Measurements from ENCODE around the gene CARMIL1.
A peak's percentile ranks its signal among the peaks of the same experiment; 100 is the strongest.

Gene CARMIL1

DNA sequence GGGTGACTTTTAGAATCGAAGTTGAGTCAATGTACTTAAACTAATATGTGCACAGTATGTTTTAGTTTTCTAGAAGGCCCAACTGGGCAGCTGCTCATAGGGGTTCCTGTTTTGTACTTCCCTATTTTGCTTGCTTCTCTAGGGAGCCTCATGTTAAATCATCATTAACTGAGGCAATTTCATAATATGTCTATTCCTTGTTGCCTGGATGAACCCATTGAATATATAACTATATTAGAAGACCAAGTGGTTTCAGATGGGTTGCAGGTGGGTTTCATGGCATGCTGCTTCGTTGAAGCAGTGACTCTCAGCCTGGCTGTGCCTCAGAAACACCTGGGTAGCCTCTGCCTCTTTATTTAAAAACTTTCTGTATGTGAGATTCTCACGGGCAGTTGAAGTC, 22.2 kb downstream of the CARMIL1 start:
- H4K20me1 ChIP-seq (ENCODE audit: insufficient read depth, low read length): no peaks in the 10 kb centered on the region
- no peaks in the 10 kb centered on the region for H3K36me3 ChIP-seq (replicated peaks; ENCODE audit: low read depth, low read length)
- TF ChIP-seq, protein P1, sequence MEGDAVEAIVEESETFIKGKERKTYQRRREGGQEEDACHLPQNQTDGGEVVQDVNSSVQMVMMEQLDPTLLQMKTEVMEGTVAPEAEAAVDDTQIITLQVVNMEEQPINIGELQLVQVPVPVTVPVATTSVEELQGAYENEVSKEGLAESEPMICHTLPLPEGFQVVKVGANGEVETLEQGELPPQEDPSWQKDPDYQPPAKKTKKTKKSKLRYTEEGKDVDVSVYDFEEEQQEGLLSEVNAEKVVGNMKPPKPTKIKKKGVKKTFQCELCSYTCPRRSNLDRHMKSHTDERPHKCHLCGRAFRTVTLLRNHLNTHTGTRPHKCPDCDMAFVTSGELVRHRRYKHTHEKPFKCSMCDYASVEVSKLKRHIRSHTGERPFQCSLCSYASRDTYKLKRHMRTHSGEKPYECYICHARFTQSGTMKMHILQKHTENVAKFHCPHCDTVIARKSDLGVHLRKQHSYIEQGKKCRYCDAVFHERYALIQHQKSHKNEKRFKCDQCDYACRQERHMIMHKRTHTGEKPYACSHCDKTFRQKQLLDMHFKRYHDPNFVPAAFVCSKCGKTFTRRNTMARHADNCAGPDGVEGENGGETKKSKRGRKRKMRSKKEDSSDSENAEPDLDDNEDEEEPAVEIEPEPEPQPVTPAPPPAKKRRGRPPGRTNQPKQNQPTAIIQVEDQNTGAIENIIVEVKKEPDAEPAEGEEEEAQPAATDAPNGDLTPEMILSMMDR (IDR thresholded peaks at IDR 0.05; ENCODE audit: low read depth, low read length): no peak
- TF ChIP-seq EZH2phosphoT487 (IDR thresholded peaks at IDR 0.05; ENCODE audit: low read depth): no peak
- H2AFZ ChIP-seq (ENCODE audit: low read depth, low read length): no peak overlapping the region
- 0 out of 2 replicates have a peak overlapping the region, but pooled peaks have one; percentile 8 for H3K27ac ChIP-seq (ENCODE audit: low read length)
- H3K9ac ChIP-seq (ENCODE audit: low read length): no peak overlapping the region
- peak overlapping the region; percentile 45 for H3K4me2 ChIP-seq (ENCODE audit: low read length)
- H3K4me3 ChIP-seq (ENCODE audit: low read length): no peak overlapping the region; the same call in 1 of the 2 replicates
- no peaks in the 10 kb centered on the region for H3K79me2 ChIP-seq (ENCODE audit: low read length)
- peaks cover 5% of the 10 kb centered on the region; the same call in 1 of the 2 replicates for H3K27me3 ChIP-seq (ENCODE audit: low read depth, low read length)
- no peaks in the 10 kb centered on the region for H3K9me3 ChIP-seq (ENCODE audit: insufficient read depth, low read length)
- peaks cover 21% of the 10 kb centered on the region for H3K4me1 ChIP-seq (ENCODE audit: low read length)

DNA sequence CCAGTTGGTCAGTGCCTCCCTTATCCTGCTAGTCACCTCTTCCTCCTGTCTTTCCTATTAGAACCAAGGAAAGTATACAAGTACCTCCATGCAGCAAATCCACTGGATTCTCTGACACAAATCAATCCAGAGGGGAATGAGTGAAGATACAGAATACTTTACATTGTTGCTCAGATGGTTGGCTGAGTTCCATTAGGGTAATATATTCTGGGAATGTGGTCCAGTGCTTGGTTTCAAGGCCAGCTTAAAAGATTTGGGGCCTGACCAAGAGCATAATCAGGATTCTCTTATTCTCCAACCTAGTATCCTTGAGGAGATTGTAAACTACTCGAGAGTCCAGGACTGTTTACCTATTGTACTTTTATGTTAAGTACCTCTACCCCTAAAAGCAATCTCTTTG, 23.0 kb downstream of the CARMIL1 start:
- peaks cover 5% of the 10 kb centered on the region; the same call in 1 of the 2 replicates for H3K27me3 ChIP-seq (ENCODE audit: low read depth, low read length)
- H3K4me1 ChIP-seq (ENCODE audit: low read length): peaks cover 21% of the 10 kb centered on the region
- no peaks in the 10 kb centered on the region for H4K20me1 ChIP-seq (ENCODE audit: insufficient read depth, low read length)
- no peaks in the 10 kb centered on the region for H3K36me3 ChIP-seq (replicated peaks; ENCODE audit: low read depth, low read length)
- H3K4me3 ChIP-seq (ENCODE audit: low read length): no peak overlapping the region
- H3K9me3 ChIP-seq (ENCODE audit: insufficient read depth, low read length): no peaks in the 10 kb centered on the region
- no peaks in the 10 kb centered on the region for H3K79me2 ChIP-seq (ENCODE audit: low read length)
- no peak overlapping the region for H3K9ac ChIP-seq (ENCODE audit: low read length)
- no peak overlapping the region for H3K27ac ChIP-seq (ENCODE audit: low read length)
- TF ChIP-seq EZH2phosphoT487 (IDR thresholded peaks at IDR 0.05; ENCODE audit: low read depth): no peak
- TF ChIP-seq, protein P1 (IDR thresholded peaks at IDR 0.05; ENCODE audit: low read depth, low read length): no peak
- no peak overlapping the region for H3K4me2 ChIP-seq (ENCODE audit: low read length)
- H2AFZ ChIP-seq (ENCODE audit: low read depth, low read length): no peak overlapping the region

DNA sequence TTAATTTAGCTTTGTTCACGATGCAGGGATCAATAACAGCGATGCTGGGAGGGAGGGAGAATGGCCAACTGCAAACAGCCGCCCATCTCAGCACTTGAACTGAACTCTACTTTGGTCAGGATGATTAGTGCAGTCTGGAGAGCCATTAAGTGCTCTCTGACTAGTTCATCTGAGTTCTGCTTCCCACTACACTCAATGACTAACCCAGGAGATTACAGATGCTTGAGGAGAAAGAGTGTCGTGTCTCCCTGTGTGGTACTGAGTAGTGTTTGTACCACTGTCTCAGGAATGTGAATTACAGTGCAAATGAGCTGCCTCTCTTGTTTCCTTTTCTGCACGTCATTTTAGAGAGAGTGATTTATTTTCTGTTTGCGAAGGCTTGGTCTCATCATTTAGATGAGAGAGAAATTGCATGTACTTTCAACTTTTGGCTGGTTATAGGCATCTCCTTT, 23.5 kb downstream of the CARMIL1 start:
- H3K4me2 ChIP-seq (ENCODE audit: low read length): no peak overlapping the region
- TF ChIP-seq, protein P1 (IDR thresholded peaks at IDR 0.05; ENCODE audit: low read depth, low read length): no peak
- TF ChIP-seq EZH2phosphoT487 (IDR thresholded peaks at IDR 0.05; ENCODE audit: low read depth): no peak
- H3K9ac ChIP-seq (ENCODE audit: low read length): no peak overlapping the region
- no peak overlapping the region for H3K4me3 ChIP-seq (ENCODE audit: low read length)
- H2AFZ ChIP-seq (ENCODE audit: low read depth, low read length): no peak overlapping the region
- H3K27ac ChIP-seq (ENCODE audit: low read length): no peak overlapping the region
- H3K9me3 ChIP-seq (ENCODE audit: insufficient read depth, low read length): no peaks in the 10 kb centered on the region
- peaks cover 21% of the 10 kb centered on the region for H3K4me1 ChIP-seq (ENCODE audit: low read length)
- no peaks in the 10 kb centered on the region for H4K20me1 ChIP-seq (ENCODE audit: insufficient read depth, low read length)
- no peaks in the 10 kb centered on the region for H3K36me3 ChIP-seq (replicated peaks; ENCODE audit: low read depth, low read length)
- 0 out of 2 replicates have a peak, but pooled peaks cover under 1% of the 10 kb centered on the region for H3K27me3 ChIP-seq (ENCODE audit: low read depth, low read length)
- H3K79me2 ChIP-seq (ENCODE audit: low read length): no peaks in the 10 kb centered on the region

DNA sequence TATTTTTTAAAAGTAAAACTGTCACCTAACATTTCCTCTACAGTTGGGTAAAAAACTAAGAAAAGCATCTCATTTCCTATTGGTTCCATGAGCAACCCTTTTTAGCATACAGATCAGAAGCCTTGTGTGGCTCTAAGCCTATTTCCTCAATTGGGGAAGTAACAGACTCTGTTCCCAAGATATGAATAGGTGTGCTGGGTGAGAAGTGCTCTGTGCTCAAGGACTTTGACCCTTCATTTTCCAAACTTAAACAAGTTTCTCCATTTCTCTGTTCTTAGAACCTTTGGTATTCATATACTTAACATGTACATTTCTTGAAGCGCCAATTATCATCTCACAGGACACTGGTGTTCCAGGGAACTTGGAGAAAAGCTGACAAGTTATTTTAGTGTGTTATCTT, 24.1 kb downstream of the CARMIL1 start:
- no peaks in the 10 kb centered on the region for H4K20me1 ChIP-seq (ENCODE audit: insufficient read depth, low read length)
- no peak overlapping the region for H3K27ac ChIP-seq (ENCODE audit: low read length)
- H3K9me3 ChIP-seq (ENCODE audit: insufficient read depth, low read length): no peaks in the 10 kb centered on the region
- H3K4me2 ChIP-seq (ENCODE audit: low read length): no peak overlapping the region
- H3K4me3 ChIP-seq (ENCODE audit: low read length): no peak overlapping the region
- no peak overlapping the region for H3K9ac ChIP-seq (ENCODE audit: low read length)
- H3K79me2 ChIP-seq (ENCODE audit: low read length): no peaks in the 10 kb centered on the region
- H3K27me3 ChIP-seq (ENCODE audit: low read depth, low read length): no peaks in the 10 kb centered on the region
- H2AFZ ChIP-seq (ENCODE audit: low read depth, low read length): no peak overlapping the region
- TF ChIP-seq, protein P1 (IDR thresholded peaks at IDR 0.05; ENCODE audit: low read depth, low read length): no peak
- TF ChIP-seq EZH2phosphoT487 (IDR thresholded peaks at IDR 0.05; ENCODE audit: low read depth): no peak
- H3K36me3 ChIP-seq (replicated peaks; ENCODE audit: low read depth, low read length): no peaks in the 10 kb centered on the region
- peaks cover 20% of the 10 kb centered on the region for H3K4me1 ChIP-seq (ENCODE audit: low read length)
